HG03521 (cell line): Measurements from ENCODE around the gene PHF2.

Experiments
- ATAC-seq: cut with Tn5 transposase; IDR thresholded peaks from one replicate; pipeline ENCODE4 v1.9.1; 2021; ENCODE audit warnings: mild to moderate bottlenecking, moderate library complexity; ENCODE audit not compliant: unreplicated experiment

The PHF2 gene

DNA sequence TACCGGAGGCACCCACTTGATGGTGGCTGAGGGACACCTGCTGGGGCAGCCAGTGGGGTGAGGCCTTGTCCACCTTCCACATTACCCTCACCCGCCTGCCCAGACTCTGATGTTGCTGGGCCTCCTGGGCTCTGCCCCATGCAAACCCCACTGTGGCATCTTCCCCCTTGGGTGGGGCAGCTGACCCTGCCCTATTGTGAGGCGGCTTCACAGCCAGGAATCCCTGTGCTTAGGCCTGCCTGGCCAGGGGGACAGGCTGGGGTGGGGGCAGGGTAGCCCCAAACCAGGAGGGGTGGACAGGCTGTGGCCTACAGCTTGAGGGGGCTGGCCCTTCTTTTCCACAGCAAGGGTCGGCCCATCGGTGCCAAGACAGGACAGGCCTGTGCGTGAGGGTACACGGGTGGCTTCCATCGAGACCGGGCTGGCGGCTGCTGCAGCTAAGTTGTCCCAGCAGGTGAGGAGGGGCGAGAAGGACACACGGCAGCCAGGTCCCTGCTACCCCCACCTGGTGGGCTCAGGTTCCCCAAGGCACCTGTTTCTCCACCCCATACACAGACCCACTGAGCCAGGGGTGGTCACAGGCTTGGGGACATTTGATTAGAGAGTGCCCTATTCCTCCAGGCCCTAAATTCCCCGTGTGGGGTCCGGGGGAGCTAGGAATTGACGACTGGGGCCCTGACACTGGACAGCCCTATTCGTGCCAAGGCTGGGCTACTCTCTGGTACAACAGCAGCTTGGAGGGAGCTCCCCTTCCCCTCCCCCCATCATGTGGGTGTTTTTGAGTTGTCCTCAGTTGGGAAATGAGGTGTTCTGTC, 99.2 kb downstream of the PHF2 start:
- ATAC-seq, result no peak

DNA sequence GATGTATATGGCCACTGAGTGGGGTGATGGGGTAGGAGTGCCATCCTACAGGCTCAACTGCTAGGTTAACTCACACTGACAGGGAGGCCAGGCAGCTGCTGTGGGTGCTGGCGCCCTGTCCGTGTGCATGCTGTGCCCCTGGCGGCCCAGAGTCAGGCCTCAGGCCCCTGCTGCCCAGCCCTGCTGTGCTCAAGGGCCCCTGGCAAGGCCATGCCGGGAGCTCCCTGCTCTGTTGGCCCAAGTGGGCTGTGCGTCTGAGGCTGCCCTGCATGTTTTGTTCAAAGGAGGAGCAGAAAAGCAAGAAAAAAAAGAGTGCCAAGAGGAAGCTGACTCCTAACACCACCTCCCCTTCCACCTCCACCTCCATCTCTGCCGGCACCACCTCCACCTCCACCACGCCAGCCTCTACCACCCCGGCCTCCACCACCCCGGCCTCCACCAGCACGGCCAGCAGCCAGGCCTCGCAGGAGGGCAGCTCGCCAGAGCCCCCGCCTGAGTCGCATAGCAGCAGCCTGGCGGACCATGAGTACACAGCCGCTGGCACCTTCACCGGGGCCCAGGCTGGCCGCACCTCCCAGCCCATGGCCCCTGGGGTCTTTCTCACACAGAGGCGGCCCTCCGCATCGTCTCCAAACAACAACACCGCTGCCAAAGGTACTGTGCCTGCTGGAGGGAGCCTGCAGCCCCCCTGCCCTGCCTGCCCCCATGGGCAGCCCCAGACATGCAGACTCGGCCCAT, 100.1 kb downstream of the PHF2 start:
- no peak for ATAC-seq

DNA sequence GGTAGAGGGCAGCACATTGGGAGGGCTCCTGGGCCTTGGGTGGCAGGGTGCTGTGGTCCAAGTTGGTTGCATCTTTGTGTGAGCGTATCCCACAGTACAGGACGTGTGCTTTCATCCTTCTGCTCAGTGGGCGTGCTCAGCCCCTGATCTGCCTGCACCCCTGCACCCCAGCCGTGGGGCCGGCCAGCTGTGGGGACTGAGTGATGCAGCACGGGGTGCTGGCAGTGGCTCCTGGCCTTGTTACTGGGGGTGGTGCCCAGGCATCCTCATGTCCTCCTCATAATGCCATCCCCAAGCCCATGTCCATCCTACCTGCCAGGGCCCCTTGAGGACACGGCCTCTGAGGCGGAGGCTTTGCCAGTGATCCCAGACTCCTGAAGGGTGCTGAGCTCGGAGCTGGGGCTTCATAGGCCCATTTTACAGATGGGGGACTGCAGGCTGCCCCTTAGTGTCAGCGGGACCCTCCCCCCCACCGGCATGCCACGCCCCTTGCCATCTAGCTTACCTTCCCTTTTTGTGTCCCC, 100.7 kb downstream of the PHF2 start:
- ATAC-seq, result no peak

DNA sequence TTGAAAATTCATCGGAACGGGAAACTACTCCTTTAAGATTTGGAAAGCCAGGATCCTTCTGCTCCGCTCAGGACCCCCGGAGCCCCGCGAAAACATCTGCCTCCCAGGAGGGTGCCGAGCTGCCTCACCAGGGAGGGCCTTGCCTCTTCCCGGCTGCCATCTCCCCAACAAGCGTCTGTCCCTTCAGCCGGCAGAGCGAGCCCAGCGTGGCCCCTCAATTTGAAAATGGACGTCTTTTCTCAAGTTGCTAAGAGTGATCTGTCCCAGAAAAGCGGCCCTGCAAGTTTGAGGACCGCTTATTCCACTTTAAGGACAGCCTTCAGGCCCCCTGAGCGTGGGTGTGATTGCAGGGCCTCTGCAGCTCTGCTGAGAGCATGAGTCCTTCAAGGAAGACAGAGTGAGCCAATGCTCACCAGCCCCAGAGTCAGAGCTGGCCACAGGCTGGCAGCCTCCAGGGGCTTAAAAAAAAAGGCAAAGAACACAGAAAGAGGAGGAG, 101.3 kb downstream of the PHF2 start:
- ATAC-seq, result no peak

DNA sequence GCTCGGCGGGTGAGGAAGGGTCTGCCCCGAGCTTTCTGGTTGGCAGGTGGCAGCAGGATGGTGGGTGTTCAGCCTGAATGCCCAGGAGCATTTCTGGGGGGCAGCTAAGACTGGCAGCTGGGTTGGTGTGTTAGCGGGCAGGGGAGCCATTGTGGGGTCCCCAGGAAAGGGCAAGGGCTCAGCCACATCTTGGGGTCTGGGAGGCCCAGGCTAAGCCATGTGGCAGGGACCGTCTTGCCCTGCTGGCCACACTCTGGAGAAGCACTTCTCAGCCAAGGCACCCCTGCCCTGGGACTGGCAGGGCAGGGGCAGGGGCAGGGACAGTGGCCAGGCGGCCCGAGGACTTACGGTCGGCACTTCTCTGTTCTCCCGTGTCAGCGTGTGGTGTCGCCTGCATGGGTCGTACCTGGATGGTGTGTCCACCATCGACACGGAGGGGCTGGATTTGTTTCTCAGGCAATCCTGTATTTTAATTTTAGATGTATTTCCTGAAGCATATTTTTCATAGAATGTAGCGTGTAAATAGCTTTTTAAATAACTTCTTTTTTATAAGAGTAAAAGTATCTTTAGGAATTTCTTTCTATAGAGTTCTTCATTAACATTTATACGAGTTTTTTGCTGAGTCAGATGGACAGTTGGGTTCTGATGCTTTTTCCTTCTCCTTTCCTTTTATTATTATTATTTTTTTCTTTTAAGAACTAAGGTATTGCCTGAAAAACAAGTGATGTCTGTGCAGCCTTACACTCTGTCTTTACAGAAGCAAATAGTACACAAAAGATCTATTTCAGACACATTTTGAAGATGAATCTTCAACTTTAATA, 102.0 kb downstream of the PHF2 start:
- ATAC-seq, result no peak

DNA sequence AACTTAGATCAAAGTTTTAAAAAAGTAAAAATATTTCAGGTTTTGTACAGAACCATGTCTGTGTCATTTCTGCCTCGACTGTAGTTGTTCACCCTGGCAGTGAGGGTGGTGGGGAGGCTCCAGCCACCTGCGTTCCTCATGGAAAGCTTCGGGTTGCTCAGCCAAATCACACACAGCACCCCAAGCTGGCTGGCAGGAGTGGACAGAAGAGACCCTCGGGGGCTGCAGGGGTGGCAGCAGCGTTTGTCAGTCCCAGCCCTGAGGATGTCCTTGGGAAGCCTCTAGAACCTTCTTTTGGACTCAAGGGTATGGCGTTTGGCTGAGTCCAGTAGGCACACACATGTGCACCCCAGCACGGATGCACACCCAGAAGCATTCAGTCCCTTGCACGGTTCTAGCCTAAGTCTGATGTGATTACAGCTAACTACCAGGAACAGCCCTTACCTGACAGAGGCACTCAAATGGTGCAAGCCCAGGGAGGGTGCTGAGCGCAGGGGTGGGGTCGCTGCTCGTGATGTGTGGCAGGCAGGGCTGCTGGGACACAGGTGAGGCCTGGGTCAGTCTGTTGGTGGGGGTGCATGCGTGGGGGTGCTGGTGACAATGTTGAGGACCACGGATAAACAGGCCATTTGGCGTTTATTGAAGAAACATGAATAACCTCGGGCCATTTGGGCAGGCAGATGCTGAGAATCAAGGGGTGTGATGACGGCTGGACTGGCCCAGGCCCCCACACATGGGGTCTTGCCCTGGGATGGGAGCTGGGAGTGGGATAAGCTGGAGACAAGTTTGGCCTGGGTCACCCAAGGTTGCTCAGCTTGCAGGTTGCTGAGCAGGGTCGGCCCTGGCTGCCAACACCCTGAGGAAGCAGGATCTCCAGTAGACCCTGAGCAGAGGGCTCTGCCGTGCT, 103.4 kb downstream of the PHF2 start:
- no peak for ATAC-seq

DNA sequence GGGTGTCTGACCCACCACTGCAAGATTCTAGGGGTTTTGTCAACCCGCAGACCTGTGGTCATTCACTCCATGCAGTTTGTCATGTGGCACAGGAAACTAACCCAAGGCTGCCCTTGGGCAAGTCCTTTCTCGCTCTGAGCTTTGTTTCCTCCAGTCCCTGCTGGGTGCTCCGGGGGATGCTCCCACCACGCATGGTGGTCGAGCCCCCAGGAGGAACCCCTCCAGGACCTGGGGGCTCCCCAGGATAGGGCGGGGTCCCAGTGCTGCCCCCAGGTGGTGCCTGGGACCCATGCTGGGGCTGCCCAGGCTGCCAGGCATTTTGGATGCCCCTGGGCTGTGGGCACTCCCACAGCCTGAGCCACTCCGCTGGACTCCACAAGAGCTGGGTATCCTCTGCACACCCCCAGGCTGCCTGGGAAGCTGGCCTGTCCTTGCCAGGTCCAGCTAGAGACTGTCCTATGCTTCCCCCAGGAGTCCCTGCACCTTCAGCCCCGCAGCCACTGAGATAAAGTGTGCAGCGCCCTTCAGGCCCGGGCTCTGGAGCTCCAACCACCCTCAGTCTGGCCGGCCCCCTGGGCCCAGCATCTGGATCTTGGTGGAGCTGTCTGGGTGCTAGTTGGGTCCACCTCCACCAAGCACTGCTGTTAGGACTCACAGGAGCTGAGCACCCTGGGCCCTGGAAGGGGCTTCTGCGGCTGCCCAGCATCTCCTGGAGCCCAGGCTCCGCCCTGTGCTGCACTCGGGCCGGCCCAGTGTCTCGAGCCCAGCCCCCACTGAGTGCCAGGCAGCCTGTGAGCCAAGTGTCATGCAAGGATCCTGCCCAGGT, 104.3 kb downstream of the PHF2 start:
- no peak for ATAC-seq

DNA sequence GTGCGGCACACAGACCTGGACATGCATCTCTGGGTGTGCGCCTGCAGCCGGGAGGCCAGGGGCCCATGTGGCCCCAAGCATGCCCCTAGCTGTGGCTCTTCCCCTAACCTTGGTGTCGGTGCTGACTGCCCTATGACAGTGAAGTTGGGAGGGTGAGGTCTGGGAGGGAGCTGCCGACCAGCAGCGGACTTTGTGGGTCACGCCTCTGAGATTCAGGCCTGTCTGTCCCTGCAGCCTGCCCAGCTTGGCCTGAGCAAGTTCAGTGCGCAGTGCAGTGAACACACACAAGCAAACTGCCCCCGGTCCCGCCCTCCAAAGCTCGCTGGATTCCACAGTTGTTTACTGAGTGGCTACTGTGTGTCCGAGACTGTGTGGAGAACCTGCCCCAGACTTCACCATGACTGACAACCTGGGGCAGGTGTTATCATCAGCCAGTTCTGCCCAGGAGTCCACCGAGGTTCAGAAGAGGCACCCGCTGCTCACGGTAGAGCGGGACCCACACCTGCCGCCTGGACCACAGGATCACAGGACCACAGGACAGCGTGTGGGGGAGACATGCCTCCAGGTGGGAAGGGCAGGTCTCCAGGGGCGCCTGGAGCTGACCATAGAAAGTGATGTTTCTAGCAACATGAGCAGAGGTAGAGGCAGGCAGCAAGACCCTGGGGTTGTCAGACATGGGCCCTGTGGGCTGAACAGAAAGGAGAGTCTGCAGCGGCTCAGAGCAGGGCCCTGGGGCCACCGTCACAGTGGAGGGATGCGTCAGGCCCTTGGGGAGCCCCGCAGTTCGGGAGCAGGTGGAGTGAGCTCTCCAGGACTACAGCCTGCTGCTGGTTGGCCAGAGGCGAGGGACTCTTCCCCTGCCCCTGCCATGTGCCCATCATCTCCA, 105.1 kb downstream of the PHF2 start:
- no peak for ATAC-seq

DNA sequence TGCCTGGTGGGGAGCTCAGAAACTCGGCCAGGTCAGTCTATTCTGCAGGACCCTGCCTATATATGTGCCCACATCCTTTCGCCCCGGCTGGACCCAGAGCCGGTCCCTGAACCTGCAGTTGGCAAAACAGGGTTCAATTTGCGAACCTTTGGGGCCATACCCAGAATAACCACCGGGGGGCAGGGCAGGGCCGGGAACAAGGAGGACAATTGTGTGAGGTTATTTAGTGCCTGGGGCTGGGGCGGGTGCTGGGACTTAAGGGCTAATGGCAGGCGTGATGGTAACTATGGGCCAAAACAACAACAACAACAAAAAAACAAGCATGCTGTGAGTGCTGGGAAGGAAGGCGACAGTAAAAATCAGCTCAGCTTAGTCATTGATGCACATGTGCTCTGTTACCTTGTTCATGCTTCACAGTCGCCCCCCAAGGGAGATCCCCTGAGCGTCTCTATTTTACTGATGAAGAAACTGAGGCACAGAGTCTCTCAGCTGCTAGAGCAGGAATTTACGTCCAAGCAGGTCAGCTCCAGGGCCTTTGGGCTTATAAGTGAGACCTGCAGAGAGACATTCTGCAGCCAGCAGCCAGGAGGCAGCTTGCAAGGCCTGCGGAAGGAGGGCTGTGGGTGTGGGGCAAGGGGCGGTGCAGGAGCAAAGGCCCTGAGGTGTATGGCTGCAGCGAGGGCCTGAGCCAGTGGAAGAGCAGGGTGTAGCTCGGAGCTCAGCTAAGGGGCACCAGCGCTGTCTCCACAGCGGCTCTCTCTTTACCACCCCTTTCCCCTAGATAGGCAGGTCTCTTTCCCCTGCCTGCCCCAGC, 106.0 kb downstream of the PHF2 start:
- peak; percentile 56 for ATAC-seq

DNA sequence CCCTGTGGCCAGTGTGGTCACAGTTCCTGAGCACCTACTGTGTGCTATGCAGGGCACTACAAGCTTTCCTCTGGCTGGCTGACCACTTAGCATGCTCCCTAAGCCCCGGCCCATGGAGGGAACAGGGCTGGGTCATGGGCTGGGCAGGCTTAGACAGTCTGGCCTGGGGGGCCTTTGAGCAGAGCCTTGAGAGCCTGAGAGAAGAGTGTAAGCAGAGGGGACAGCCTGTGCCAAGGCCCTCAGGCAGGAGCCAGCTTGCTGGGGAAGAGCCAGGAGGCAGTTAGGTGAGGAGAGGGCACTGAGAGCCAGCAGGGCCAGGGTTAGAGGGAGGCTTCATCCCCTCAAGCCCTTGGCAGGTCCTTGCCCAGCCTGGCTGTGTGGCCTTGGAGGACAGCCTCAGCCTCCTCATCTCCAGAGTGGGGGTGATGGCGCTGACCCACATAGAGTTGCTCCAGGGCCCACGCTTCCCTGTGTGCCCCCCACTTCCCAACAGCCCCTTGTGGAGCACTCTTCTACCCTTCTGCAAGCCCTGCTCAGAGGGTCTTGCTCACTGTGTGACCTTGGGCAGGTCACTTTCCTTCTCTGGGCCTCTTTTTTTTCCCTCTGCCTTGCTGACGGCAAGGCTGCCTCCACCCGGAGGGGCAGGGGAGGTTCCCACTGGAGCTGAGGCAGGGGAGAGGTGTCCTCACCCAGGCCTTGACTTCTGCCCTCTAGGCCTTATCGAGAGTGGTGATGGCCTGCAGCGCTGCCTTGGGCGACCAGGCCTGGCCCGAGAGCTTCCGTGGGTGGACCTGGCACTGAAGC, 107.1 kb downstream of the PHF2 start:
- ATAC-seq, result no peak

DNA sequence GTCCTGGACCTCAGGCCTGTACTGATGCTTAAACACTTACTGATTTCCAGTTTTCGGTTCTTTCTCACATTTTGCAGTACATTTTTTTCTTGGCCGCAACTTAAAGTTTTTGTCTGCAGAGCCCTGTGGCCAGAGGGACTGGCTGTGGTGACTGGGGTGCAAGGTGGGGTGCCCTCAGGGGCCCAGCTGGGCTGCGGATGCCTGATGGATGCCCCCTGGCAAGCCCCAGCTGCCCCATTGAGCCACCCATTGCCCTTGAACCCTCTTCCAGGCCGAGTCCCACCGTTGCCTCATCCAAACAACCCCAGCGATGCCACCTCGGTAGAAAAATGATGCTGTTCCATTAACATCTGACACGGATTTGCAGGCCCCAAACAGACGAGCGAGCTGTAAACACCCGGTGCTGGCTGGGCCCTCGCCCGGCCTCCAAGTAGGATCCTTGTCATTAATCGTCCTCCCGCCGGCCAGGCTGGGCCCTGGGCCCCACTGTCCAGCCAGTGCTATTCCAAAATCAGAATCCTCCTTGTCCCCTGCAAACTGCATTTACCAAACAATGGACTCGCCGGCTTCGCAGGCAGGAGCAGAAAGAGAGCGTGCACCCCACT, 107.9 kb downstream of the PHF2 start:
- no peak for ATAC-seq

DNA sequence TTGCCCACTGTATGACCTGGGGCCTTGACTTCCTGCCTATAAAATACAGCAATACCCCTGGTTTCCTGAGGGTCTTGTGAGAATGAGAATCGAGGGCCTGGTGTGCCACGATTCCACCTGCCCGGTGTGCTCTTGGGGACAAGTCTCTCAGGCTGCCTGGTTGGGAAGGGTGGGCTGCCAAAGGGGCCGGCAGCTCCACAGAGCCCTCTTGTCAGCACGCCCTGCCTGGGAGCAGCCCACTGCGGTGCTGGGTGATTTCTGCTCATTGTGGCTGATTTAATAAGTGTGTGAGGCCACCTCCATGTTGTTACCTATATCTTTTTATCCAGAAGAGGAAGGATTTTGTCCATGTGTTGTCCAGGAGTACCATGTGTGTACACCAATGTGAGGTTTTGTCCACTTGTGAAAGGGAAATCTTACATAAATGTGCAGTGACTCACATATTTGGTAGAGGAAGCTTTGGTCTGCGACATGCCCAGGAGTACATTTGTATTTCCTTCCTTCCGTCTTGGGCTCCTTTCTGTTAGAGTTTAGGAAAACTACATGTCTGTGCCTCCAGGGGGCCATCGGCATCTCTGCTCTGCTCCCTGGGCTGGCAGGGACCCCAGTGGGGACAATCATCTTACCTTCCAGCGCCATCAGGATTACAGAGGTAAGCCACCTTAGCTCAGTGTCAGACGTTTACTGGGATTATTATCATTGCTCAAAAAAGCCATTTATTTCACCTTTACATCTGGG, 108.6 kb downstream of the PHF2 start:
- ATAC-seq, result no peak

DNA sequence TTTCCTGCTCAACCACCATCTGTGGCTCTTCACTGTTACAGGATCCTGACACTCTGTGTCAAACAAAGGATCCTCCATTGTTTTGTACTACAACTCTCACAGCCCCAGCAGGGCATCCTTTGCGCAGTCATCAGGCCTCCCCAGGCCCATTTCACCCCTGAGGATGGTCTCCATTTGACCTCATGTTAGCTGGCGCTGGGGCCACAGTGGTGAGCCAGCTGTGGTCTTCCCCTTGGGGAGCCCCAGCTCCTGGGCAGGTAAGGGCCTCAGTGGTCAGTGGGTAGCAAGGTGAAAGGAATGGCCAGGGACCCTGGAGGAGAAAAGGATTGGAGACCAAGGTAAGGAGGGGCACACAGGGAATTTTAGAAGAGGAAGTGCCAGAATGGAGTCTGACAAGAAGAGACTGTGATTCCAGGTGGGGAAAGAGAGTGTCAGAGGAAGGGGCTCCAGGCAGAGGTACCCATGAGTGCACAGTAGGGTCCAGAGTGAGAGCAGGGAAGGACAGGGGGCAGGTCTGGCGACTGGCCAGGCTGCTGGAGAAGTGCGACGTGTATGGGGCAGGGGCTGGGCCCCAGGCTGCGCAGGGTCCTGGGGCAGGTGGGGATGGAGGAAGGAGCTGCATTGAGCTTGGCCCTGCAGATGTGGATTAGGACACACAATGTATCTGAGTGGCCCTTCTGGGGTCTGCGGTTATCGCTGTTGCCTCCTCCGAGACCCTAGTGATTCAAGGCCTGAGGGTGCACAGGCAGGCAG, 109.9 kb downstream of the PHF2 start:
- ATAC-seq, result no peak

DNA sequence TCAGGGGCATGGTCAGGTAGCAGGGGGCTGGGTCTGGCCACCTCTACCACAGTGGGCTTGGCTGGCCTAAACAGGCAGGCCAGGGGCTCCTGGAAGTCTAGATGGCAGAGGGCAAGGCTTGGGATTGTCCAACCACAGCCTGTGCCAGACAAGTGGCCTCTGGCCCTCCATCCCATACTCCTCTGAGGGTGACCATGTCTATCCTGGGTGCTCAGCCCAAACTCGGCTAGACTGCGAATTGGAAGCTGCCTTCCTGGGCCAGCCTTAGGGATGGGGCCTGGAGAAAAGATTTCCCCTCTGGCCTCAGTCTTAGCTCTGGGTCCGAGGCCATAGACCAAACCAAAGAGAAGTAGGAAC, 110.5 kb downstream of the PHF2 start:
- no peak for ATAC-seq

DNA sequence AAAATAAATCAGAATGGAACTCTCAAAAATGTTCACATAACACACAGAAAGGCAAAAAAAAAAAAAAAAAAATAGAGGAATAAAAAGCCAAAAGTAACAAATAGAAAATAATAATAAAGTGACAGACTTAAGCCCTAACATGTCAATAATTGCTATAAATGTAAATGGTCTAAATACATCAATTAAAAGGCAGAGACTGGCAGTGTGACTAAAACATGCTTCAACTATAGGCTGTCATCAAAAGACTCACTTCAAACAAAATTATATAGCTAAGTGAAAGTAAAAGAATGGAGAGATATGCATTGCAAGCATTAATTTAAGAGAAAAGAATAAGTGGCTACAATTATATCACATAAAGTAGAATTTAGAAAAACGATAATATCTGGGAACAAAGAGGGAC, 114.2 kb downstream of the PHF2 start:
- no peak for ATAC-seq
